RCC 7860 (cell line): Measurements from ENCODE around the gene NFATC1.

Experiments used
- DNase-seq: peaks from one replicate; pipeline ENCODE4 v3.0.0-alpha.2; 2015; ENCODE audit warnings: low spot score
- FAIRE-seq: peaks from 2 replicates; lab custom pipeline; 2012; peaks lifted over from hg19 to GRCh38; lab: Jason Lieb, UNC

The NFATC1 gene

GRCh38 chr18:79387214-79387613 lies 8.5 kb upstream of the NFATC1 start:
- DNase-seq (no peak), FAIRE-seq (no peak)

DNA sequence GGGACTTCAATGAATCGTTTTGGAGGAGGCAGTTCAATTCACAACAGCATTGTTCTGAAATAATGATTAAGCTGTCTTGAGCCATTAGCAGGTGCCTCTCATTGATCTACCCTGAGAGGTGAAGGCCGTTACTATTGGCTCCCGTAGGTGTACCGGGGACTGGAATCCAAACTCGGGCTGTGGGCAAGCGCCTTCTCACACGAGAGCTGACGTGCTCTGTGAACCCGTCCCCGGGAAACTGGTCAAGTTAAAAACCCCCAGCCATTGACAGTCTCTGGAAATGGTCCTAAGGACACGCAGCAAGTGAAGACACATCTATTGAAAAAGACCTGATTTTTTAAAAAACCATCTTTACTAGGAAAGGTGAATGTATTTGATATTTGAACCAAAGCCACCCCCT lies 8.1 kb upstream of the NFATC1 start:
- DNase-seq, result no peak
- no peak for FAIRE-seq

DNA sequence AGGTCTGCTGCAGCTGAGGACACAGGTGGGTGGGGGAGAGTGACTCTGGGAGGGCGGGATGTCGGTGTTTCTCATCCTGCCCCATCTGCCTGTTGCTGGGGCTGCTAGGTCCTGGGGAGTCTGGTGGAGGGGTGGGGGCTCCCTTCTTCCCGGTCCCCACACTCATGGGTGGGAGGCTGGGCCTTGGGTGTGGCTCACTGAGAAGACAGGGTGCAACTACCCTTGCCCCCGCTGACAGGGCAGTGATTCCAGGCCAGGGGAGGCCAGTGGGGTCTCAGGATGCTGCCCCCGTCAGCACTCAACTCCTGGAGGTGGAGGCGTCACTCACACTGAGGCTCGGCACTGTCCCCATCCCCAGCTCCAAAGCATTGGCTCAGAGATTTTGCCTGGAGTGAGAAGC lies 7.7 kb upstream of the NFATC1 start:
- FAIRE-seq, result no peak

GRCh38 chr18:79389689-79390088 lies 6.0 kb upstream of the NFATC1 start:
- no peak for DNase-seq
- no peak for FAIRE-seq

More for the DNA sequence above, 7.7 kb upstream of the NFATC1 start:
- DNase-seq, result no peak

- no peak for FAIRE-seq
Measured at GRCh38 chr18:79392226-79392625, 3.5 kb upstream of the NFATC1 start.

GRCh38 chr18:79393181-79393634 lies 2.5 kb upstream of the NFATC1 start:
- FAIRE-seq, result no peak
- no peak for DNase-seq

More at GRCh38 chr18:79392226-79392625, 3.5 kb upstream of the NFATC1 start:
- no peak for DNase-seq

GRCh38 chr18:79393635-79394533 lies 1.8 kb upstream of the NFATC1 start:
- DNase-seq (peak; percentile 22), FAIRE-seq (no peak)

DNA sequence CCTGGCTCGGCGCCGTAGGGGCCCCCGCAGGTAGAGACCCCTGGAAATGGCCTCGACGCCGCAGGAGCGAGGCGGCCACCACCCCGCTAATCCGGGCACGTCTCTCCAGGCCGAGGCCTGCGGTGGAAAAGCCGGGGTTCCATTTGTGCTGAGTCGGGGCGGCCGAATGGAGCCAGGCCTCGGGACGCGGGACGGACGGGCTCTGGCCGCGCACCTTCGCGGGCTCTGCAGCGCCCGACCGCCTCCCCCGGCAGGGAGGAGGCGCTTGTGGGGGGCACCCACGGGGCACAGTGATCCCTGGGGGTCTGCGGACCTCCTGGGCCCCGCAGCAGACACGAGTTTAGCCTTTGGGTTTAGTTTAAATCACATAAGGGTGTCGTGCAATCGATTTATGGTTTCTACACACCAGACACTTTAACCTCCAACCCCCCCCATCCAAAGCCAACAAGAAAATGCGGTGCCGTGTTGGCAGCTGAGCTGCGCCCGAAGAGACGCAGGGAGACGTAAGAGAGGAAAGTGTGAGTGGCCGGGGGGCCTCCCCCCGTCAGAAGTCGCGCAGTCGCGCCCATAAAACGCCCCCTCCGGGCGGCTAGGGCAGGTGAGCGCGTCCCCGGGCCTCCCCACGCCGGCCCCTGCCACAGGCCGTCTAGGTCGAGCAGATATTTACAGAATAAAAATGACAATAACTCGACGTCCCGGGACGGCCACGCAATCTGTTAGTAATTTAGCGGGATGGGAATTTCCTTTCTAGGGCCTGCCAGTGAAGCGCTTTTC lies 1.0 kb upstream of the NFATC1 start:
- no peak for FAIRE-seq

DNA sequence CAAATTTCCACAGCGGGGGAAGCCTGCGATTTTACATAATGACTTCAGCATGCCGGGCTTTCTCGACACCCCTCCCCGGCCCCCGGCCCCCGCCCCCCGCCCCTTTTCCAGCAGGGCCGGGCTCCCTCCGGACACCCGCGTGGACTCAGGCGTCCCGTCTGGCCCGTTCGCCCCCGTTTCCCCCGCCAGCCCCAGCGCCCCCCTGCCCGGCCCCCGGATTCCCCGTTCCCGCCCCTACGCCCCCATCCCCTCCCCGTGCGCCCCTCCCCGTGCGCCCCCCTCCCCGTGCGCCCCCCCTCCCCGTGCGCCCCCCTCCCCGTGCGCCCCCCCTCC lies 456 bp upstream of the NFATC1 start:
- FAIRE-seq (no peak), DNase-seq (no peak)

More for the DNA sequence above, 1.0 kb upstream of the NFATC1 start:
- DNase-seq, result no peak

GRCh38 chr18:79396431-79397246 lies 909 bp downstream of the NFATC1 start:
- DNase-seq, result no peak
- no peak for FAIRE-seq

- FAIRE-seq, result no peak
Measured at GRCh38 chr18:79397247-79397829, 1.6 kb downstream of the NFATC1 start.

GRCh38 chr18:79397830-79398761 lies 2.4 kb downstream of the NFATC1 start:
- DNase-seq (no peak), FAIRE-seq (no peak)

More at GRCh38 chr18:79397247-79397829, 1.6 kb downstream of the NFATC1 start:
- no peak for DNase-seq

DNA sequence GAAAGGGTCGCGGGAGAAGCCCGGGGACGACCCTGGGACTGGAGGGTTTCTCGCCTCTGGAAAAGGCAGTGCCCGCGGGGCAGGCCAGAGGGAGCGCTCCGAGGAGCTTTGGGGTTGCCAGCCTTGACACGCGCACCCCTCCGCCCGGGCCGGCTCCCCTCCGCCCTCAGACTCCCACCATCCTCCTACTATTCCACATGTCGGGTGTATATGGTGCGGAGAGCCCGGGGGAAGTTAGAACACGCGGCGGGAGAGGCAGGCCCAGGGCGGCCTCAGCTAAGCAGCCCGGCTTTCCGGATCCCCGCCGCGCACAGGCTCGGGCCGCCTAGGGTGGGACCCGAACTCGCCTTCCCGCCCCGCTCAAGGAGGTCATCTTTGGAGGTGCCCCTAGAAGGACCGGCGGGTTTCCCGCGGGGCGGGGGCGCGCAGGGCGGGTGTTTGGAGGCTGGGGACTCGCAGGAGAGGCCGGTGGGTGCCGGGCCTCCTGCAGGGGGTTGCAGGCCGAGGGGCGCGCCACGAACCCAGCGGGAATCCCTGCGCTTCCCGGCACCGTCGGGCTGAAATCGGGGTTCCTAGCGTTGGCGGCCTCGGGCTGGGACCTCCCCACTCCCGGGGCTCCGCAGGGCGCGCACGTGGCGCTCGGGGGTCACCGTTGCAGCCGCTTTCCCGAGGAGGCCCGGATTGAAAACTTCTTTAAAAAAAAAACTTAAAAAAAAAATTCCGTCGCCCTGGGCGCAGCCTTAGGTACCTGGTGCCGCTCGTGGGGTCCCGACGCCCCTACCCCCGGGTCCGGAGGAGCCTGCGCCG lies 3.7 kb downstream of the NFATC1 start:
- FAIRE-seq, result no peak
- DNase-seq, result no peak

DNA sequence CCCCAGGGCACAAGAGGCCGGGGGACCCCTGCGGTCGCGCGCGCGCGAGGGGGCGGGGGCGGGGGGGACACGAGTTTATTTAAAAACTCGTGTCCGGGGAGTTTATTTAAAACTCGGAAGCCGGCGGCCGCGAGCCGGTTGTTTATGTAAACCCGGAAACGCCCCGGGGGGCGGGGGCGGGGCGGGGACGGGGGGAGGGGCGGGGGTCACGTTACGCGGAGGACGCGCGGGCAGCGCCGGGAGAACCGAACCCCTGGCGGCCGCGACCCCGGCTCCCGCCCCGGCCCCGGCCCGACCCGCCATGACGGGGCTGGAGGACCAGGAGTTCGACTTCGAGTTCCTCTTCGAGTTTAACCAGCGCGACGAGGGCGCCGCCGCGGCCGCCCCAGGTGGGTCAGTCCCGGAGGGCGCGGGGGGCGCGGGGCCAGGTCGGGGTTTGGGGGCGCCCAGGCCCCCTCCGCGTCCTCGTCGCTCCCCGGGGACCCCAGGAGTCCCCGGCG lies 4.4 kb downstream of the NFATC1 start:
- no peak for DNase-seq
- no peak for FAIRE-seq

GRCh38 chr18:79400591-79401381 lies 5.1 kb downstream of the NFATC1 start:
- FAIRE-seq (no peak), DNase-seq (no peak)

GRCh38 chr18:79401494-79402208 lies 5.9 kb downstream of the NFATC1 start:
- FAIRE-seq, result no peak
- no peak for DNase-seq

GRCh38 chr18:79402209-79402576 lies 6.5 kb downstream of the NFATC1 start:
- DNase-seq, result no peak
- FAIRE-seq, result no peak
